Suprapubic skin (tissue), 3 donors: Measurements from ENCODE around the gene TAF1D.

Experiments used
- CTCF ChIP-seq, 2 donors: fragments of 200-600 bp in 1 of 2; fragments of 450-650 bp in 1 of 2; sonication (generic) in 1 of 2; IDR thresholded peaks; one replicate each; pipeline ENCODE4 v1.5.1; 2016 to 2019; ENCODE audit warnings: antibody characterized with exemption in 2 of 2, mild to moderate bottlenecking in 1 of 2, moderate library complexity in 1 of 2
- POLR2A ChIP-seq, 2 donors: fragments of 450-650 bp; IDR thresholded peaks; one replicate each; pipeline ENCODE4 v1.6.1; 2017; ENCODE audit warnings: antibody characterized with exemption in 2 of 2, mild to moderate bottlenecking in 2 of 2, moderate library complexity in 2 of 2

GRCh38 chr11:93697611-93698010 lies 43.7 kb downstream of the TAF1D start:
- TF ChIP-seq POLR2A (IDR thresholded peaks at IDR 0.05) (no peak), CTCF (IDR thresholded peaks at IDR 0.05) (no peak)
